Stimulated activated memory B cell treated with anti-CD40 and anti-IgM and Interleukin-4, amounts not matched to agents 10 μg/mL and 1 μg/mL and 100 μg/mL, for 72 hours (primary cell): ENCODE measurements around the gene PKHD1.

Experiments used
- ATAC-seq: fragments of 150-1000 bp; cut with Tn5 transposase; 2 replicates; pipeline ENCODE4 v1.10.0; 2021
- H3K27ac Mint-ChIP-seq: one replicate; pipeline ENCODE4 v1.8.0; 2022; ENCODE audit warnings: mild to moderate bottlenecking, mixed read lengths
- H3K27me3 Mint-ChIP-seq: one replicate; pipeline ENCODE4 v1.8.0; 2022; ENCODE audit warnings: mixed read lengths
- H3K36me3 Mint-ChIP-seq: one replicate; pipeline ENCODE4 v1.8.0; 2022; ENCODE audit warnings: mixed read lengths
- H3K4me1 Mint-ChIP-seq: one replicate; pipeline ENCODE4 v1.8.0; 2022; ENCODE audit warnings: mixed read lengths
- H3K4me3 Mint-ChIP-seq: one replicate; pipeline ENCODE4 v1.8.0; 2022; ENCODE audit warnings: mild to moderate bottlenecking, moderate library complexity, mixed read lengths
- H3K9me3 Mint-ChIP-seq: one replicate; pipeline ENCODE4 v1.8.0; 2022; ENCODE audit warnings: mixed read lengths

Gene PKHD1

GRCh38 chr6:51578994-51579393 is 508.4 kb downstream of the PKHD1 start:
- Mint-ChIP-seq H3K36me3 (no peaks in the 10 kb centered on the region), H3K4me3 (no peak overlapping the region), H3K4me1 (no peaks in the 10 kb centered on the region), H3K27ac (no peak overlapping the region), H3K27me3 (no peaks in the 10 kb centered on the region), H3K9me3 (peaks cover 5% of the 10 kb centered on the region)
- no peak for ATAC-seq

DNA sequence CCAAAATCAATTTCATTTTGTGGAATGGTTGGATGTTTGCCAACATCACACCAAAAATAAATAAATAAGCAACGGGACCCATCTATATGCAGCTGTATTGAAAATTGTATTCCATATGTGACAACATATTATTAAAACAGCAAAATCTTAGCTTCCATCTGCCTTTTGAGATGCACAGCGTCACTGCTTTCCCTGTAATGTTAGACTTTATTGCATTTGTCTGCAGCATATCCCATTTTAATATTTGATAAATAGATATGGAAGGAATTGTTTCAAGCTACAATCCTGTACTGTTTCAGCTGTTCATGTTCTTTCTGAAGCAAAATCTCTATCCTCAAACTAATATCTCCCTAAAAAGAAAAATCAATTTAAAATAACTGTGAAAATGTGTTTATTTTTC is 509.1 kb downstream of the PKHD1 start:
- no peak overlapping the region for H3K27ac Mint-ChIP-seq

GRCh38 chr6:51574040-51574439 is 513.4 kb downstream of the PKHD1 start:
- Mint-ChIP-seq H3K36me3 (no peaks in the 10 kb centered on the region), H3K27ac (no peak overlapping the region), H3K9me3 (peaks cover 5% of the 10 kb centered on the region), H3K4me1 (no peaks in the 10 kb centered on the region), H3K4me3 (no peak overlapping the region), H3K27me3 (no peaks in the 10 kb centered on the region)
- no peak for ATAC-seq

More for the DNA sequence above, 509.1 kb downstream of the PKHD1 start:
- Mint-ChIP-seq H3K4me3 (no peak overlapping the region), H3K4me1 (no peaks in the 10 kb centered on the region), H3K36me3 (no peaks in the 10 kb centered on the region), H3K27me3 (no peaks in the 10 kb centered on the region), H3K9me3 (peaks cover 5% of the 10 kb centered on the region)
- ATAC-seq, result no peak

DNA sequence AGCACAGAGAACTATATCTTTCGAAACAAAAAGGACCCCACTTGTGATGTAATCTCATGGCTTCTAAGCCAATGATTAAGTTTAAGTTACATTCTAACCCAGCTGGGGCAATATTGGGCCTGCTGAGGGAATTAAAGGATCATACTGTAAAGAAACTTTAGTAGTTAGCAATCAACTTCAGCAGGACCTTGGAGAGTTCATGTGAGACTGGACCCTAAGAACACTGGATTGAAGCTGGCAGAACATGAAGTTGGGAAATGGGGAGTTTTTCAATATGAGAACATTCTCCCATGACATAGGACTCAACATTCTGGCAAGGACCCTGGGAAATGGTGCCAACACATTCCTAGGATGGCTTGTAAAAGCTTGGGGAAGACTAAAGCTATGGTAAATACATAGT is 516.2 kb downstream of the PKHD1 start:
- ATAC-seq, result no peak
- Mint-ChIP-seq H3K9me3 (no peaks in the 10 kb centered on the region), H3K36me3 (no peaks in the 10 kb centered on the region), H3K4me1 (no peaks in the 10 kb centered on the region), H3K27ac (no peak overlapping the region), H3K4me3 (no peak overlapping the region), H3K27me3 (no peaks in the 10 kb centered on the region)

DNA sequence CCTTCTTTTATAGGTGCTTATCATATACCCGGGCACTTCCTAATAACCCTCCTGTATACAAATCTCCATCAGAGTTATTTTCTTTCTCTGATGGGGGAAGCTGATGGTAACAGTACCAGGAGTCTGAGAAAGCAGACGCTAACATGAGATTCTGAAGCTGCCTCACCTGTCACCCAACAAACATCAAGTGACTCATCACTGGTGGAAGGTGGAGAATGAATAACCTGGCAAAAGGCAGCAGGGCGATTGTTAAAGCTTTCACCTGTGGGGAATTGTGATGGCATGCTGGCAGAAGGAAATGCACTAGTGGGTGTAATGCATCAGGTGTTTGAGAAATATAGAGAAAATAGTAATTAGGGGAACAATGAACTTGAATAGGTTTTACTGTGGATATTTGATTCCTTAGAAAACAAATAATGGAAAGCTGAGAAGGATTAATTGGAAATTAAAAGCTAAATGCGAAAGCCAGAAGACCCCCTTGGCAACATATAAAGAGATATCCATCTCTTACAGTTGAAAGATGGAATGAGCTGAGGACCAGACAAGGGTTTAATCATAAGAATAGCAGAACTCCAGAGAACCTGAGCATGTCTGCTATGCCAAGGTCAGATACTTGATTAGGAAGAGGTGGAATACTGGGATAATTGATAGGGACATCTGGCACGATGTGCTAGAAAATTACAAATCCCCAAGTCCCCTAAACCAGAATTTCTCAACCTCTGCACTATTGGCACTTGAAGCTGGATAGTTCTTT is 517.1 kb downstream of the PKHD1 start:
- Mint-ChIP-seq H3K27ac (no peak overlapping the region), H3K9me3 (no peaks in the 10 kb centered on the region), H3K27me3 (no peaks in the 10 kb centered on the region), H3K4me3 (no peak overlapping the region), H3K4me1 (no peaks in the 10 kb centered on the region), H3K36me3 (no peaks in the 10 kb centered on the region)
- ATAC-seq, result no peak

GRCh38 chr6:51569594-51569993 is 517.8 kb downstream of the PKHD1 start:
- Mint-ChIP-seq H3K36me3 (no peaks in the 10 kb centered on the region), H3K27ac (no peak overlapping the region), H3K9me3 (no peaks in the 10 kb centered on the region), H3K4me1 (no peaks in the 10 kb centered on the region), H3K4me3 (no peak overlapping the region), H3K27me3 (no peaks in the 10 kb centered on the region)
- ATAC-seq, result no peak

GRCh38 chr6:51568771-51569170 is 518.6 kb downstream of the PKHD1 start:
- Mint-ChIP-seq H3K9me3 (no peaks in the 10 kb centered on the region), H3K27ac (no peak overlapping the region), H3K36me3 (no peaks in the 10 kb centered on the region), H3K4me3 (no peak overlapping the region), H3K27me3 (no peaks in the 10 kb centered on the region), H3K4me1 (no peaks in the 10 kb centered on the region)
- ATAC-seq, result no peak

DNA sequence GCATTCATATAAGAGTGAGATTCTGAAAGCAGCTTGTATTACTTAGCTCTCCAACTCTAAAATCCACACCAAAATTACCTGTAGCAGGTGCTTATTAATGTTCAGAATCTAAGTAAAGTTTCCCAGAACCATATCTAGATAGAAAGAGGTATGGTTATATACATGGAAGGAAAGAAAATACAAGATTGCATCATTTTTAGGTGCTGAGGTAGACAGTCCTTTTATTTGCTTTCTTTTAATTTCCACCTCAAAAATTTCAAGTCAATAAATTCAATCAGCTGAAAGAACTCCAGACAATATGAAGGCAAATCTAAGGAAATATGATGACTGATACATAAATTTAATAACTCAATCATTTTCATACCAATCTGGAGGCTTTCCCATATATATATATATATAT is 521.9 kb downstream of the PKHD1 start:
- ATAC-seq, result no peak
- Mint-ChIP-seq H3K4me3 (no peak overlapping the region), H3K27ac (no peak overlapping the region), H3K4me1 (no peaks in the 10 kb centered on the region), H3K9me3 (no peaks in the 10 kb centered on the region), H3K36me3 (no peaks in the 10 kb centered on the region), H3K27me3 (no peaks in the 10 kb centered on the region)
